Gastrocnemius medialis (tissue), 4 donors: ENCODE results near the gene CAPZB.

Experiments used
- POLR2A ChIP-seq, 2 donors: fragments of 450-650 bp; IDR thresholded peaks; one replicate each; pipeline ENCODE4 v1.6.1; 2017; ENCODE audit warnings: antibody characterized with exemption in 2 of 2, mild to moderate bottlenecking in 2 of 2, moderate library complexity in 2 of 2
- TF ChIP-seq, protein P1 (sequence below), 5 experiments: fragments of 450-650 bp in 3 of 5; fragments of 200-600 bp in 2 of 5; sonication (generic) in 2 of 5; IDR thresholded peaks in 4 of 5; conservative IDR thresholded peaks in 1 of 5; 1 replicate in 4 of 5; 2 replicates in 1 of 5; pipeline ENCODE4 v1.5.1; 2016 to 2019; ENCODE audit warnings: antibody characterized with exemption in 5 of 5, mild to moderate bottlenecking in 3 of 5, moderate library complexity in 3 of 5

- TF ChIP-seq, protein P1, sequence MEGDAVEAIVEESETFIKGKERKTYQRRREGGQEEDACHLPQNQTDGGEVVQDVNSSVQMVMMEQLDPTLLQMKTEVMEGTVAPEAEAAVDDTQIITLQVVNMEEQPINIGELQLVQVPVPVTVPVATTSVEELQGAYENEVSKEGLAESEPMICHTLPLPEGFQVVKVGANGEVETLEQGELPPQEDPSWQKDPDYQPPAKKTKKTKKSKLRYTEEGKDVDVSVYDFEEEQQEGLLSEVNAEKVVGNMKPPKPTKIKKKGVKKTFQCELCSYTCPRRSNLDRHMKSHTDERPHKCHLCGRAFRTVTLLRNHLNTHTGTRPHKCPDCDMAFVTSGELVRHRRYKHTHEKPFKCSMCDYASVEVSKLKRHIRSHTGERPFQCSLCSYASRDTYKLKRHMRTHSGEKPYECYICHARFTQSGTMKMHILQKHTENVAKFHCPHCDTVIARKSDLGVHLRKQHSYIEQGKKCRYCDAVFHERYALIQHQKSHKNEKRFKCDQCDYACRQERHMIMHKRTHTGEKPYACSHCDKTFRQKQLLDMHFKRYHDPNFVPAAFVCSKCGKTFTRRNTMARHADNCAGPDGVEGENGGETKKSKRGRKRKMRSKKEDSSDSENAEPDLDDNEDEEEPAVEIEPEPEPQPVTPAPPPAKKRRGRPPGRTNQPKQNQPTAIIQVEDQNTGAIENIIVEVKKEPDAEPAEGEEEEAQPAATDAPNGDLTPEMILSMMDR (IDR thresholded peaks at IDR 0.05 in 4 of 5, conservative IDR thresholded peaks at IDR 0.05 in 1 of 5): no peak
- no peak for TF ChIP-seq POLR2A (IDR thresholded peaks at IDR 0.05)
These were observed 93.1 kb downstream of the CAPZB start for GRCh38 chr1:19392221-19392620.
